Central memory CD4-positive, alpha-beta T cell (primary cell): ENCODE data around the gene TACC2.

ENCODE experiments used
- DNase-seq: peaks from one replicate; pipeline ENCODE4 v3.0.0; 2022

The TACC2 gene

GRCh38 chr10:122033224-122033926 is 44.4 kb downstream of the TACC2 start:
- no peak for DNase-seq

GRCh38 chr10:122034149-122034756 is 45.3 kb downstream of the TACC2 start:
- DNase-seq: no peak

- no peak for DNase-seq
These were observed 51.8 kb downstream of the TACC2 start for GRCh38 chr10:122040786-122041185.

- DNase-seq: no peak
These were observed 53.9 kb downstream of the TACC2 start for GRCh38 chr10:122042836-122043235.

GRCh38 chr10:122044045-122044661 is 55.2 kb downstream of the TACC2 start:
- no peak for DNase-seq

- no peak for DNase-seq
These were observed 55.8 kb downstream of the TACC2 start for GRCh38 chr10:122044713-122045112.

GRCh38 chr10:122045212-122045611 is 56.2 kb downstream of the TACC2 start:
- DNase-seq: no peak

- DNase-seq: no peak
These were observed 58.6 kb downstream of the TACC2 start for GRCh38 chr10:122047560-122047959.

- no peak for DNase-seq
These were observed 60.1 kb downstream of the TACC2 start for GRCh38 chr10:122049076-122049475.

- DNase-seq: no peak
These were observed 61.3 kb downstream of the TACC2 start for GRCh38 chr10:122050311-122050710.

GRCh38 chr10:122050811-122051210 is 61.8 kb downstream of the TACC2 start:
- DNase-seq: no peak

GRCh38 chr10:122051609-122052385 is 62.8 kb downstream of the TACC2 start:
- no peak for DNase-seq

- DNase-seq: no peak
These were observed 63.7 kb downstream of the TACC2 start for GRCh38 chr10:122052701-122053100.

- no peak for DNase-seq
These were observed 64.4 kb downstream of the TACC2 start for GRCh38 chr10:122053314-122053713.

- no peak for DNase-seq
These were observed 65.4 kb downstream of the TACC2 start for GRCh38 chr10:122054048-122055025.

GRCh38 chr10:122055252-122055651 is 66.3 kb downstream of the TACC2 start:
- no peak for DNase-seq

GRCh38 chr10:122056431-122057094 is 67.6 kb downstream of the TACC2 start:
- DNase-seq: no peak

GRCh38 chr10:122057841-122058413 is 69.0 kb downstream of the TACC2 start:
- DNase-seq: no peak

GRCh38 chr10:122060250-122060649 is 71.3 kb downstream of the TACC2 start:
- no peak for DNase-seq

GRCh38 chr10:122062831-122063674 is 74.1 kb downstream of the TACC2 start:
- DNase-seq: no peak
